GM18508 (cell line): Measurements from ENCODE around the gene GRIK4.

ENCODE experiments used
- ATAC-seq: cut with Tn5 transposase; IDR thresholded peaks from one replicate; pipeline ENCODE4 v1.9.1; 2021; ENCODE audit warnings: moderate number of reproducible peaks; ENCODE audit not compliant: insufficient read depth, unreplicated experiment

GRIK4 gene

DNA sequence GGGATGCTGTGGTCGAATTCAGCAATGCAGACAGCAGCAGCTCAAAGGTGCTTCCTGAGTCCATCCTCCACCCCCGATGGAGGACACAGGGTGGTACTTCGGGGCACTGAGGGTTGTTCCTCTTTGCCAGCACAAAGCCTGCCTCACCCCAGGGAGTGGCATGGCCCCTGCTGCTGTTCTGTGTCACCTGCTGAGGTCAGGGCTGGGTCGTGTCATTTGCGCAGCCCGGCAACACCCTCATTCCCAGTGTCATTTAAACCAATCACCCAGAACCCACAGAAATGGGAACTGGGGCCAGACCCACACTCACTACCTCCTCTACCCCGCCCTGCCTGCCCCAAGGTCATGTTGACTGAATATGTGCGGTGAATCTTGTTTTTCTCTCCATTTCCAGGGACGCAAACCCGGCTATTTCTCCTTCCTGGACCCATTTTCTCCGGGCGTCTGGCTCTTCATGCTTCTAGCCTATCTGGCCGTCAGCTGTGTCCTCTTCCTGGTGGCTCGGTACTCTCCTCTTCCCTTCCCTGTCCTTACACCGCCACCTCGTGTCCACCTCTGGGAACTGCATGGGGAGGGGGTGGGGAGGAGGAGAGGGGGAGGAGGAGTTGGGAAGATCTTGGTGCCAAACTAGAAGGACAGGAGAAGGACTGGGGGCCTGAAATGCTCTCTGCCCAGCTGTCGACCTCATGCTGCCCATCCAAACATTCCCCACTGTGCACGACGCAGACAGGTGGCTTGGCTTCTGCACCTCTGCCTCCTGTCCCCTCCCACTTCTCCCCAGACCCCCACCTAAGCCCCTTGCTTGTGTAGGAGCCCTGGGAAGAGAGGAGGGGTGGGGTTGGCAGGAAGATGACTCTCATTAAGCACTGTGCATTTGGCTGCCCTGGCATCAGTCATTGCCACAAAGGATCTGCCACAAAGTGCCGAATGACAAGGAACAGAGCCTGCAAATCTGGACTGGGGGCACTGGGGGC, 441.2 kb downstream of the GRIK4 start:
- ATAC-seq = no peak

- no peak for ATAC-seq
Measured at GRCh38 chr11:120954381-120954780, 442.8 kb downstream of the GRIK4 start.

- no peak for ATAC-seq
Measured at GRCh38 chr11:120956710-120957495, 445.4 kb downstream of the GRIK4 start.

DNA sequence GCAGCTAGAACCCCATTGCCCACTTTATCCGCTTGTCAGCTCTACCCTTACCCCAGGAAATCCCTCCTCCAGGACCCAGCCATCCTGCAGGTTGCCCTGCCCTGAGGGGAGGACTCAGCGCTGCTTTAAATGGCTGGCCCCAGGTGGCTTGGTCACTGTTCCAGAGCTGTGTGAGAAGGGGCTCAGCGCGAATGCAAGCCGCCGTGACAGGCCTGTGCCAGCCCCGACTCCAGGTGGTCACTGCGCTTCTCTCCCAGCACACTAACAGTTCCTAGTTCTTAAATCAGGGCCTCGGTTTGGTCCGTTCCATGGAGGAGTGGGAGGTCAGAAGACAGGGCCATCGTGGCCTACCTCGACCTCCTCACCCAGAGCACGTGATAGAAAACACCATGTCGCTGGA, 446.6 kb downstream of the GRIK4 start:
- ATAC-seq = no peak

- ATAC-seq = no peak
Measured at GRCh38 chr11:120959189-120959588, 447.6 kb downstream of the GRIK4 start.

- no peak for ATAC-seq
Measured at GRCh38 chr11:120964857-120965256, 453.3 kb downstream of the GRIK4 start.

DNA sequence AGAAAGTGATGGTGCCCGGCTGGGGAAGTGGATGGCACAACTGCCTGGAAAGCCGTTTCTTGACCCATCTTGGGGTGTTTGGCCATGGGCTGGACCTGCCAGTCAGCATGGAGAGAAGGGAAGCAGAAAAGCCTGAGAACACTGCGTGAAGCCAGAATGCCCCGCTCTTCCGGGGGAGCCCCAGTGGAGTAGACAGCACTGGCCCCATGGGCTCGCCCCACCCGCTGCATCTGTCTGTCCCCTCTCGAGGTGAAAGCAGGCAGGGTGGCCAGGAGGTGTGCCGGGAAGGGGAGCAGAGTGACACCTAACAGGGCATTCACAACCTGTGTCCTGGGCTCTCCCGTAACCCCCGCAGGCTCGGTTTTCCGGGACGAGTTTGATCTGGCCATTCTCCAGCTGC, 455.3 kb downstream of the GRIK4 start:
- no peak for ATAC-seq

GRCh38 chr11:120969993-120970392, 458.4 kb downstream of the GRIK4 start:
- no peak for ATAC-seq

GRCh38 chr11:120971825-120972224, 460.3 kb downstream of the GRIK4 start:
- ATAC-seq = no peak

DNA sequence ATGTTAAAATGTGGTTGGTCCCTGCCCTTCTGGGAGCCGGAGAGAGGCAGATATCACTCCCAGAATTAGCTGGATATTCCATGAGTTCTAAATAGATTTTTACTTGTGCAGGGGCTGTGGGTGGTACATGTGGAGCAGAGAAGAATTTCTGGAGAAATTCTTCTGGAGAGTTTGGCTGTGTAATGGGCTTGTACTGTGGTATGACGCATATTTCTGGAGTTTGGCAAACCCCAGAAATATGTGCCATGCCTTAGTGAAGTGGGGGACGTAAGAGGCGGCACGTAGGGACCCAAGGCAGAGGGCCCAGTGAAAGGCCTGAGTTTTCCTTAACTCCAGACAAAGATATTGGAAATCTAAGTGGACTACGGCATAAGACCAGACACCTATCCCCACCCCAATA, 461.1 kb downstream of the GRIK4 start:
- no peak for ATAC-seq

DNA sequence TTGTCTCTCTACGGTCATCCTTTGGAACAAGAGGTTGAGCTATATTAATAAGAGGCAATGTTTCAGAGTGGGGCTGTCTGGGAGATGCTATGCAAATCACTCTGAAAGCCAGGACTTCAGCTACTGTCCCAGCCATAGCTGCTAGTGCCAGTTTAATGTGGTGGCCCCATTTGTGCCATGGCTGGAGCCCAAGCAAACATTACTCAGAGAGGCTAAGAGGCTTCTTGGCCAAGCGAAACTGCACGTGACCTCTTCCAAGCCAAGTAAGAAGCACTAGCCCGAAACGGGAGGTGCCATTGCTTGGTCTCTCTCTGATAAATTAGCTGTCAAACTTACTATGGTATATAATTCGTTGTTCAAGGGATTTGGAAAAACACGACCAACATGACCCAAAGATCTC, 462.0 kb downstream of the GRIK4 start:
- no peak for ATAC-seq

DNA sequence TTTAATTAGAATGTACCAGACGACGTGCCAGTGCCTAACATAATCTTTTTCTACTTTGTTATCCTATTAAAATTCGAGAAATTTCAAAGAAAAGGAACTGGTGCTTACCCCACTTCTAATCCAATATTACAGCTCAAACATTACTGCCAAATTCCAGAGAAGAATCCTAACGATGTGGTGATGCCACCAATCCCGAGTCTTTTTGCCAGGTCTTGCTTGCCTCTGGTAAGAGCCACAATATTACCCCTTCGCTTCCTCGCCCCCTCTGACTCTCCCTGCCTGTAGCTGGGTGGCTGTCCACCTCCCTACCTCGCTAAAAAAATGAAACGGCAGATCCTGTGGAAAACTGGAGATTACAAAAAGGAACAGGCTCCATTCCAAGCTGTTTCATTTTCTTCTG, 462.9 kb downstream of the GRIK4 start:
- no peak for ATAC-seq

DNA sequence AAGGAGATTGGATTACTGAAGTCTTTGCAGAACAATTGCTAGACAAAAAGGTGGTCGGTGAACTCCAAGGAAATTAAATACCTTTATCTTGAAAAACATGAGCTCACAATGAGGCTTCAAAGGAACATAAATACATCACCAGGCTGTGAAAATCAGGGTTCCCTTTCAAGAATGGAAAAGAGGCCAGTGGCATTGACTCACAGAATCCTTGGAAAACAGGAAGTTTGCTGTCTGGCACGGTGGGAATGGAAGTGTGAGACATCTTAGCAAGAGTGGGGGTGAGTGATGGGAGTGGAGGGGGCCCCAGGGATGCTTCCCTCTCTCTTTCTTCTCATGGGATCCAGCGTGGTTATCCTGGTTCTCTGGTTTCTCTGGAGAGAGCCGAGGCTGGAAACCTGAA, 463.4 kb downstream of the GRIK4 start:
- no peak for ATAC-seq

- ATAC-seq = no peak
Measured at GRCh38 chr11:120977266-120978137, 466.0 kb downstream of the GRIK4 start.

GRCh38 chr11:120978701-120979100, 467.2 kb downstream of the GRIK4 start:
- ATAC-seq = no peak

- no peak for ATAC-seq
Measured at GRCh38 chr11:120985718-120986569, 474.4 kb downstream of the GRIK4 start.

DNA sequence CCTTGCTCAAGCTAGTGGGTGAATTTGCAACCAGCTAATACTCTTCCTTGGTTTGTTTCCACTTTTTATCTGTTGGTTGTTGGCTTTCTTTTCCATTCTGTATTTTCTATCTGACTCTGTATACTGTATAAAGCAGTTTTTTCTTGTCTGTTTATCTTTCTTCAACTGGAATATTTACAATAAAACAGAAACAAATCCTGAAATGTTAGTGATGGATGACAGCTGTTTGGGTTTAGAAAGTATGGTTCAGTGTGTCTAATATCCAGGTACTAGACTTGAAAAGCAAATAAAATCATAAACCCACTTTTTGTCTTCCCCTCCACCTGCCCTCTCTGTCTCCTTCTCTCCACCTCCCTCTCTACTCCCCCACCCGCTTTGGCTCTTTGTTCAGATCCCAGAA, 477.1 kb downstream of the GRIK4 start:
- ATAC-seq = no peak

DNA sequence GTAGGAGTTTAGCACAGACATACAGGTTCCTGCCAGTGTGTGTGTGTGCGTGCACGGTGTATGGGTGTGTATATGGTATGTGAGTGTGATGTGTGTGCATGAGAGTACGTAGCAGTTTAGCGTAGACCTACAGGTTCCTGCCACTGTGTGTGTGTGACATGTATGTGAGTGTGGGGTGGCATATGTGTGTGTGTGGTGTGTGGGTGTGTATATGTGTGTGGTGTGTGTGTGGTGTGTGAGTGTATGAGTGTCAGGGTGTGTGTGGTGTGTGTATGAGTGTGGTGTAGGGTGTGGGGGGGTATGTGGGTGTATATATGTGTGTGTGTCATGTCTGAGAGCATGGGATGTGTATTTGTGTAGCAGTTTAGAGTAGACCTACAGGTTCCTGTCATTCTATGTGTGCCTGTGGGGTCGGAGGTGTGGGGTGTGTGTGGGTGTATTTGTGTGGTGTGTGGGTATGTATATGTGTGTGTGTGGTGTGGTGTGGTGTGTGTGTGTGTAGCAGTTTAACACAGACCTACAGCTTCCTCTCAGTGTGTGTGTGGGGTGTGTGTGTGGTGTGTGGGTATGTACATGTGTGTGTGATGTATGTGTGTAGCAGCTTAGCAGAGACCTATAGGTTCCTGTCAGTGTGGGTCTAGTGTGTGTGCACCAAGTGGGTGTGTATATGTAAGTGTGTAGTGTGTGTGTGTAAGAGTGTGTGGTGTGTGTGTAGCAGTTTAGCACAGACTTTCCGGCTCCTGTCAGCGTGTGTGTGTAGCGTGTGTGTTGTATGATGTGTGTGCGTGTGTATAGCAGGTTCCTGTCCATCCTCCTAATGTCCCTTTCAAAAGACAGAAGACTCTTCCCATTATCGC, 480.5 kb downstream of the GRIK4 start:
- no peak for ATAC-seq
